Body of pancreas (tissue), 4 donors: Measurements from ENCODE around the gene CYP1B1.
"Not testable (repeated sequence)": the region's sequence is repeated elsewhere in the genome, so short reads cannot be mapped to it uniquely, and the experiment has no call there.

ENCODE experiments used
- CTCF ChIP-seq, 7 experiments: fragments of 450-650 bp in 4 of 7; fragments of 200-600 bp in 3 of 7; sonication (generic) in 3 of 7; IDR thresholded peaks; one replicate each; pipeline ENCODE4 v1.5.1; 2016 to 2019; ENCODE audit warnings: antibody characterized with exemption in 7 of 7
- POLR2A ChIP-seq, 3 donors: fragments of 450-650 bp; IDR thresholded peaks; one replicate each; pipeline ENCODE4 v1.6.1; 2016; ENCODE audit warnings: antibody characterized with exemption in 3 of 3, mild to moderate bottlenecking in 2 of 3

GRCh38 chr2:38082727-38083126 is 6.8 kb upstream of the CYP1B1 start:
- TF ChIP-seq CTCF, POLR2A (IDR thresholded peaks at IDR 0.05): not testable (repeated sequence)
